Measurements from ENCODE around the gene KIF18A.

KIF18A gene

GRCh38 chr11:28043930-28044709 is 63.8 kb downstream of the KIF18A start:
- WGBS, 2 experiments (ENCODE audit: insufficient coverage in 2 of 2) = 90 to 92% methylated on average over 2 to 3 of the region's 3 CpGs
- H3K9me3 ChIP-seq (ENCODE audit: control insufficient read depth, low read length) = no peaks in the 10 kb centered on the region

GRCh38 chr11:28040384-28040783 is 67.6 kb downstream of the KIF18A start:
- no peaks in the 10 kb centered on the region for H3K36me3 ChIP-seq (ENCODE audit: control insufficient read depth, insufficient read depth, low read length)
- 86% methylated on average over 1 of the region's 2 CpGs; no CpG with 5 or more reads in 1 of the 2 experiments for WGBS, 2 experiments (ENCODE audit: insufficient coverage in 2 of 2)
- H3K4me3 ChIP-seq (ENCODE audit: extremely low read depth, insufficient read depth, low read length, poor library complexity, severe bottlenecking) = no peak overlapping the region
- no peak overlapping the region for H3K27ac ChIP-seq (ENCODE audit: low read depth, low read length, severe bottlenecking)
- H3K4me1 ChIP-seq (ENCODE audit: control insufficient read depth, insufficient read depth, low read length, poor library complexity, severe bottlenecking) = no peaks in the 10 kb centered on the region
- no peaks in the 10 kb centered on the region for H3K9me3 ChIP-seq (ENCODE audit: control insufficient read depth, low read length)

More at GRCh38 chr11:28043930-28044709, 63.8 kb downstream of the KIF18A start:
- Histone ChIP-seq H3K36me3 (ENCODE audit: control insufficient read depth, insufficient read depth, low read length) (no peaks in the 10 kb centered on the region), H3K4me3 (ENCODE audit: extremely low read depth, insufficient read depth, low read length, poor library complexity, severe bottlenecking) (no peak overlapping the region), H3K27ac (ENCODE audit: low read depth, low read length, severe bottlenecking) (no peak overlapping the region), H3K4me1 (ENCODE audit: control insufficient read depth, insufficient read depth, low read length, poor library complexity, severe bottlenecking) (no peaks in the 10 kb centered on the region)

GRCh38 chr11:28038775-28039174 is 69.2 kb downstream of the KIF18A start:
- Histone ChIP-seq H3K4me3 (ENCODE audit: extremely low read depth, insufficient read depth, low read length, poor library complexity, severe bottlenecking) (no peak overlapping the region), H3K27ac (ENCODE audit: low read depth, low read length, severe bottlenecking) (no peak overlapping the region), H3K4me1 (ENCODE audit: control insufficient read depth, insufficient read depth, low read length, poor library complexity, severe bottlenecking) (no peaks in the 10 kb centered on the region), H3K9me3 (ENCODE audit: control insufficient read depth, low read length) (no peaks in the 10 kb centered on the region), H3K36me3 (ENCODE audit: control insufficient read depth, insufficient read depth, low read length) (no peaks in the 10 kb centered on the region)
- WGBS, 2 experiments (ENCODE audit: insufficient coverage in 2 of 2) = no CpG with 5 or more reads among the region's 1 CpG

- Histone ChIP-seq H3K9me3 (ENCODE audit: control insufficient read depth, low read length) (no peaks in the 10 kb centered on the region), H3K4me3 (ENCODE audit: extremely low read depth, insufficient read depth, low read length, poor library complexity, severe bottlenecking) (no peak overlapping the region)
- WGBS, 2 experiments (ENCODE audit: insufficient coverage in 2 of 2) = no CpG with 5 or more reads among the region's 2 CpGs
Measured at GRCh38 chr11:28026634-28027290, 81.2 kb downstream of the KIF18A start.

DNA sequence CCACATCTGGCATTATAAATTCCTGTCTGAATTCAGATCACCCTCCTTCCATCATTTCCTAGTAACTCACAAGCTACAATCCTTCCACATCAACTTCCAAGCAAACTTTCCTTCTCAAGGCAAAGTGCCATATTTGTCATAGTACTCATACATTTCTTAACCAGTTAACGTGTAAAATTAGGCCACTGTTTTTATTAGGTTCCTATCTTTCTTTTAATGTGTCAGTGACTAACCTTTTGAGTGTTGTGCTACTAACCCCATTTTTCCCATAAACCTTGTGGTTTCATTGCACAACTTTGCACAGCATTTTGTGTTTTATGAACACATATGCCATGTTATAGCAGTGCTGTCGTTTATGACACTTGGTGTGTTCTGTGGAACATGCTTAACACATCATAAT is 90.1 kb downstream of the KIF18A start:
- Histone ChIP-seq H3K36me3 (ENCODE audit: control insufficient read depth, insufficient read depth, low read length) (peaks cover 5% of the 10 kb centered on the region), H3K9me3 (ENCODE audit: control insufficient read depth, low read length) (no peaks in the 10 kb centered on the region), H3K4me3 (ENCODE audit: extremely low read depth, insufficient read depth, low read length, poor library complexity, severe bottlenecking) (no peak overlapping the region), H3K4me1 (ENCODE audit: control insufficient read depth, insufficient read depth, low read length, poor library complexity, severe bottlenecking) (no peaks in the 10 kb centered on the region), H3K27ac (ENCODE audit: low read depth, low read length, severe bottlenecking) (no peak overlapping the region)
- WGBS, 2 experiments (ENCODE audit: insufficient coverage in 2 of 2) = 100% methylated on average over 1 of the region's 2 CpGs; no CpG with 5 or more reads in 1 of the 2 experiments

More at GRCh38 chr11:28026634-28027290, 81.2 kb downstream of the KIF18A start:
- no peaks in the 10 kb centered on the region for H3K4me1 ChIP-seq (ENCODE audit: control insufficient read depth, insufficient read depth, low read length, poor library complexity, severe bottlenecking)
- peaks cover 7% of the 10 kb centered on the region for H3K36me3 ChIP-seq (ENCODE audit: control insufficient read depth, insufficient read depth, low read length)
- no peak overlapping the region for H3K27ac ChIP-seq (ENCODE audit: low read depth, low read length, severe bottlenecking)

DNA sequence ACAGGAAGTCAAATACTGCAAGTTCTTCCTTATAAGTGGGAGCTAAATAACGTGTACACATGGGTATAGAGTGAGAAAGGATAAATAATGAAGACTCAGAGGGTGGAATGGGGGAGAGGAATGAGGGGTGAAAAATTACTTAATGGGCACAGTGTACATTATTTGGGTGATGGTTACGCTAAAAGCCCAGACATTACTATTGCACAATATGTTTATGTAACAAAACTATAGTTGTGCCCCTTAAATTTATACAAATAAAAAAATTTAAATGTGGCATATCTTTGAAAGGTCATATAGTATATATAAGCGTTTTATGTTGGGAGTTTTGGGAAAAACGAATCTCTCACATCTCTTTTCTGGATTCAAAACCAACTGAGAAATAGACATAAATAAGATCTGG is 96.1 kb downstream of the KIF18A start:
- no peaks in the 10 kb centered on the region for H3K9me3 ChIP-seq (ENCODE audit: control insufficient read depth, low read length)
- no peak overlapping the region for H3K4me3 ChIP-seq (ENCODE audit: extremely low read depth, insufficient read depth, low read length, poor library complexity, severe bottlenecking)
- H3K4me1 ChIP-seq (ENCODE audit: control insufficient read depth, insufficient read depth, low read length, poor library complexity, severe bottlenecking) = no peaks in the 10 kb centered on the region
- 88 to 100% methylated on average over 1 of the region's 4 CpGs for WGBS, 2 experiments (ENCODE audit: insufficient coverage in 2 of 2)
- no peak overlapping the region for H3K27ac ChIP-seq (ENCODE audit: low read depth, low read length, severe bottlenecking)
- no peaks in the 10 kb centered on the region for H3K36me3 ChIP-seq (ENCODE audit: control insufficient read depth, insufficient read depth, low read length)

GRCh38 chr11:28009996-28010395 is 98.0 kb downstream of the KIF18A start:
- H3K27ac ChIP-seq (ENCODE audit: low read depth, low read length, severe bottlenecking) = no peak overlapping the region
- no peak overlapping the region for H3K4me3 ChIP-seq (ENCODE audit: extremely low read depth, insufficient read depth, low read length, poor library complexity, severe bottlenecking)
- no peaks in the 10 kb centered on the region for H3K4me1 ChIP-seq (ENCODE audit: control insufficient read depth, insufficient read depth, low read length, poor library complexity, severe bottlenecking)
- no peaks in the 10 kb centered on the region for H3K9me3 ChIP-seq (ENCODE audit: control insufficient read depth, low read length)
- WGBS, 2 experiments (ENCODE audit: insufficient coverage in 2 of 2) = no CpG with 5 or more reads among the region's 1 CpG
- H3K36me3 ChIP-seq (ENCODE audit: control insufficient read depth, insufficient read depth, low read length) = no peaks in the 10 kb centered on the region

DNA sequence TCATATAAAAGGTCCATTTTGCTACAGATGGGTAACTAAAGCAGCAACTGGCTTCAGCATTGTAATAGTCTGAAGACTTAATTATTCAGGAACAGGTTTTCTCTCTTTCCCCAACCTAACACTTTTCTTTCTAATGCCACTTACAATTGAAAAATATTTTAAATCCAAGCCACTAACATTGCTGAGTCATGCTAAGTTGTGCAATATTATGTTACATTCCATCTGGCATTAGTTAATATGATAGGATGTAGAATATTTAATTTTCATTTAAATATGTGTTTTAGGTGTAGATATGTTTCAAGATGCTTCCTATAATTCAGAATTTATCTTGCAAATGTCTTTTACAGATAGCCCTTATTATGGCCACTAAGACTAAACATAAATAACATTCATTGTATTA is 98.6 kb downstream of the KIF18A start:
- Histone ChIP-seq H3K36me3 (ENCODE audit: control insufficient read depth, insufficient read depth, low read length) (no peaks in the 10 kb centered on the region), H3K4me1 (ENCODE audit: control insufficient read depth, insufficient read depth, low read length, poor library complexity, severe bottlenecking) (no peaks in the 10 kb centered on the region), H3K27ac (ENCODE audit: low read depth, low read length, severe bottlenecking) (no peak overlapping the region), H3K4me3 (ENCODE audit: extremely low read depth, insufficient read depth, low read length, poor library complexity, severe bottlenecking) (no peak overlapping the region), H3K9me3 (ENCODE audit: control insufficient read depth, low read length) (no peaks in the 10 kb centered on the region)

- Histone ChIP-seq H3K9me3 (ENCODE audit: control insufficient read depth, low read length) (peaks cover 10% of the 10 kb centered on the region), H3K36me3 (ENCODE audit: control insufficient read depth, insufficient read depth, low read length) (no peaks in the 10 kb centered on the region), H3K4me1 (ENCODE audit: control insufficient read depth, insufficient read depth, low read length, poor library complexity, severe bottlenecking) (no peaks in the 10 kb centered on the region), H3K4me3 (ENCODE audit: extremely low read depth, insufficient read depth, low read length, poor library complexity, severe bottlenecking) (no peak overlapping the region), H3K27ac (ENCODE audit: low read depth, low read length, severe bottlenecking) (no peak overlapping the region)
Measured at GRCh38 chr11:28003615-28004014, 104.3 kb downstream of the KIF18A start.

DNA sequence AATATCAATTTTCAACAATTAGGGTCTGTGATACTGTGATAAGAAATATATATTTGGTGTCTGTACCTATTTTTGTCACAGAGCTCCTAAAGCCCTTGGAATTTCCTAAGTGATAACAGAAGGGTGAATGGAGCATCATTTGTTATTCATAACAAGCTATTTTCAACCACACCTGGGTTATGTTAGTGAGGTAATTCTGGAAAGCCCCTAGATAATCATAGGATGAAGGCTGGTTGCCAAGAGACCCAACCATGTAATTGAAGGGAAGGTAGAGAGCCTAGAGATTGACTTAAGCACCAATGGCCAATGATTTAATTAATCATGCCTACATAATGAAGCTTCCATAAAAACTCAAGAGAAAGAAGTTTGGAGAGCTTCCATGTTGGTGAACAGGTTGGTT is 109.4 kb downstream of the KIF18A start:
- H3K27ac ChIP-seq (ENCODE audit: low read depth, low read length, severe bottlenecking) = no peak overlapping the region
- H3K4me3 ChIP-seq (ENCODE audit: extremely low read depth, insufficient read depth, low read length, poor library complexity, severe bottlenecking) = no peak overlapping the region
- H3K4me1 ChIP-seq (ENCODE audit: control insufficient read depth, insufficient read depth, low read length, poor library complexity, severe bottlenecking) = no peaks in the 10 kb centered on the region
- peaks cover 10% of the 10 kb centered on the region for H3K9me3 ChIP-seq (ENCODE audit: control insufficient read depth, low read length)
- H3K36me3 ChIP-seq (ENCODE audit: control insufficient read depth, insufficient read depth, low read length) = no peaks in the 10 kb centered on the region

DNA sequence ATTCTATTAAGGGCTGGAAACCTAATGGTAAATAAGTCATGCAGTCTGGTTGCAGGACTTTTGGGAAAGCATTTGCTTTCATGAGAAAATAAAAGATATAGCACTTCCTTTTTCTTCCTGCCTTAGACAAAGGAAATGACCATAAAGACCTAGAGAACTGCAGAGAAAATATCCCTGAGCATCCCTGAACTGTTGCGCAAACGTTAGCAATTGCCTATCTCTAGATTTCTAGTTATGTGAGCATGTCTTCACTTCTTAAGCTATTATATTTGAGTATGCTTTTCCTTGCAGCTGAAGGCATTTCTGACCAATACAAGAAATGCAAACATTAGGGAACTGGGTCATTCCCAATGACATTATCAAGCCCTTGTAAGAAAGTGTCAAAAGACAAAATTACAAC is 110.6 kb downstream of the KIF18A start:
- Histone ChIP-seq H3K36me3 (ENCODE audit: control insufficient read depth, insufficient read depth, low read length) (no peaks in the 10 kb centered on the region), H3K4me1 (ENCODE audit: control insufficient read depth, insufficient read depth, low read length, poor library complexity, severe bottlenecking) (no peaks in the 10 kb centered on the region), H3K9me3 (ENCODE audit: control insufficient read depth, low read length) (peaks cover 5% of the 10 kb centered on the region), H3K4me3 (ENCODE audit: extremely low read depth, insufficient read depth, low read length, poor library complexity, severe bottlenecking) (no peak overlapping the region), H3K27ac (ENCODE audit: low read depth, low read length, severe bottlenecking) (no peak overlapping the region)
- WGBS, 2 experiments (ENCODE audit: insufficient coverage in 2 of 2) = no CpG with 5 or more reads among the region's 2 CpGs
